Mucosa of descending colon (tissue), 3 donors: ENCODE measurements around the gene C7orf25. TPM values are rescaled to one million over a fixed set of nuclear protein-coding genes. Genes with fewer than 3 reads are reported as not detected.

Experiments
- ATAC-seq: fragments of 200-7000 bp; cut with Tn5 transposase; one replicate; pipeline ENCODE4 v1.9.1; 2020; ENCODE audit warnings: mild to moderate bottlenecking, moderate library complexity
- DNase-seq, 3 donors: peaks; one replicate each; pipeline ENCODE4 v3.0.0-alpha.2; 2020
- H3K36me3 ChIP-seq: fragments of 200-600 bp; one replicate; pipeline ENCODE4 v1.8.0; 2021; ENCODE audit warnings: low read depth, mild to moderate bottlenecking
- H3K4me1 ChIP-seq: fragments of 200-600 bp; one replicate; pipeline ENCODE4 v1.8.0; 2021; ENCODE audit warnings: low read depth, mild to moderate bottlenecking
- H3K4me3 ChIP-seq: fragments of 200-600 bp; one replicate; pipeline ENCODE4 v1.8.0; 2021; ENCODE audit warnings: mild to moderate bottlenecking
- H3K9me3 ChIP-seq: fragments of 200-600 bp; one replicate; pipeline ENCODE4 v1.8.0; 2021; ENCODE audit warnings: mild to moderate bottlenecking
- intact Hi-C, 2 donors: fragments of 100-400 bp; cut with DNase I in 1 of 2; cut with micrococcal nuclease in 1 of 2; formaldehyde crosslinking; loops; one replicate each; pipeline versions ENCODE4 v1.11.0 to v1.11.1; 2022; cut with DNase I, micrococcal nuclease
- total RNA-seq, 3 donors: library from RNA; stranded (reverse); fragmentation: NEBNext Ultra II Directional in 2 of 3; extraction: Animal tissue kit (Norgen Biotek cat#: 25700) in 2 of 3; gene quantifications; one replicate each; pipeline versions ENCODE4 v1.2.1 to v1.2.4, GENCODE V29; 2021 to 2023
- TF ChIP-seq, protein P1 (sequence below): fragments of 200-600 bp; IDR thresholded peaks from one replicate; pipeline ENCODE4 v1.8.0; 2022; ENCODE audit warnings: antibody characterized with exemption, mild to moderate bottlenecking
- donor health status: DM: no; HTN: no; CAD: no; lungs with moderate emphysema.
- donor health status: DM: no; HTN: no; CAD: no.
- donor health status: DM: no; HTN: yes; CAD: no.

C7orf25 gene
- total RNA-seq, 3 donors from 2014 or later: 3.4 to 5.4 (median 4.3) TPM

GRCh38 chr7:42915356-42915755, 3.5 kb upstream of the C7orf25 start:
- H3K4me1 ChIP-seq: no peaks in the 10 kb centered on the region
- no peaks in the 10 kb centered on the region for H3K9me3 ChIP-seq
- DNase-seq (no peak), ATAC-seq (no peak)
- H3K36me3 ChIP-seq: no peaks in the 10 kb centered on the region
- intact Hi-C loops: no loop called here
- no peak overlapping the region for H3K4me3 ChIP-seq
- TF ChIP-seq, protein P1, sequence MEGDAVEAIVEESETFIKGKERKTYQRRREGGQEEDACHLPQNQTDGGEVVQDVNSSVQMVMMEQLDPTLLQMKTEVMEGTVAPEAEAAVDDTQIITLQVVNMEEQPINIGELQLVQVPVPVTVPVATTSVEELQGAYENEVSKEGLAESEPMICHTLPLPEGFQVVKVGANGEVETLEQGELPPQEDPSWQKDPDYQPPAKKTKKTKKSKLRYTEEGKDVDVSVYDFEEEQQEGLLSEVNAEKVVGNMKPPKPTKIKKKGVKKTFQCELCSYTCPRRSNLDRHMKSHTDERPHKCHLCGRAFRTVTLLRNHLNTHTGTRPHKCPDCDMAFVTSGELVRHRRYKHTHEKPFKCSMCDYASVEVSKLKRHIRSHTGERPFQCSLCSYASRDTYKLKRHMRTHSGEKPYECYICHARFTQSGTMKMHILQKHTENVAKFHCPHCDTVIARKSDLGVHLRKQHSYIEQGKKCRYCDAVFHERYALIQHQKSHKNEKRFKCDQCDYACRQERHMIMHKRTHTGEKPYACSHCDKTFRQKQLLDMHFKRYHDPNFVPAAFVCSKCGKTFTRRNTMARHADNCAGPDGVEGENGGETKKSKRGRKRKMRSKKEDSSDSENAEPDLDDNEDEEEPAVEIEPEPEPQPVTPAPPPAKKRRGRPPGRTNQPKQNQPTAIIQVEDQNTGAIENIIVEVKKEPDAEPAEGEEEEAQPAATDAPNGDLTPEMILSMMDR: no peak

- TF ChIP-seq, protein P1: no peak
- Histone ChIP-seq H3K9me3 (no peaks in the 10 kb centered on the region), H3K4me3 (no peak overlapping the region), H3K4me1 (no peaks in the 10 kb centered on the region), H3K36me3 (no peaks in the 10 kb centered on the region)
- ATAC-seq (no peak), DNase-seq (no peak)
- intact Hi-C loops: no loop called here
These were observed 2.7 kb upstream of the C7orf25 start for GRCh38 chr7:42914421-42915045.

- DNase-seq (no peak), ATAC-seq (no peak)
- H3K9me3 ChIP-seq: no peaks in the 10 kb centered on the region
- H3K36me3 ChIP-seq: no peaks in the 10 kb centered on the region
- no peak overlapping the region for H3K4me3 ChIP-seq
- TF ChIP-seq, protein P1: no peak
- H3K4me1 ChIP-seq: no peaks in the 10 kb centered on the region
- intact Hi-C loops: no loop called here
These were observed 2.1 kb upstream of the C7orf25 start for GRCh38 chr7:42914009-42914408.

DNA sequence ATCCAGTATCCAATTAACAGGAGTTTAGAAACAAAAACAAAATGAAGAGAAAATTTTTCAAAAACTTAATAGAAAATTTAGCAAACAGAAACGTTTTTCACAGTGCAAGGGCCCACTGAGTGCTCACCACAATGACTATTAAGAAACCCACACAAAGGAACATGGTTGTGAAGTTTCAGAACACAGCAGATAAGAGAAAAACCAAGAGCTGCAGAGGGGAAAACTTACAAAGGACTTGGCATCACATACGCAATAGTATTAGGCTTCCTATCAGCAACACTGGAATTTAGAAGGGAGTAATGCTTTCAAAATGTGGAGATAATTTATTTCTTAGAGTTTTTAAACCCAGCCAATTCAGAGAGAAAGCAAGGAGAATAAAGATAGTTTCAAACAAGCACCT, 1.7 kb upstream of the C7orf25 start:
- intact Hi-C loops: no loop called here
- TF ChIP-seq, protein P1: no peak
- Histone ChIP-seq H3K9me3 (no peaks in the 10 kb centered on the region), H3K4me1 (peaks cover 4% of the 10 kb centered on the region), H3K36me3 (no peaks in the 10 kb centered on the region), H3K4me3 (no peak overlapping the region)
- DNase-seq: no peak
- no peak for ATAC-seq

- DNase-seq: no peak
- Histone ChIP-seq H3K36me3 (no peaks in the 10 kb centered on the region), H3K4me1 (peaks cover 24% of the 10 kb centered on the region), H3K9me3 (no peaks in the 10 kb centered on the region), H3K4me3 (no peak overlapping the region)
- intact Hi-C loops: no loop called here
- ATAC-seq: no peak
- TF ChIP-seq, protein P1: no peak
These were observed 1.6 kb downstream of the C7orf25 start for GRCh38 chr7:42910306-42910705.

DNA sequence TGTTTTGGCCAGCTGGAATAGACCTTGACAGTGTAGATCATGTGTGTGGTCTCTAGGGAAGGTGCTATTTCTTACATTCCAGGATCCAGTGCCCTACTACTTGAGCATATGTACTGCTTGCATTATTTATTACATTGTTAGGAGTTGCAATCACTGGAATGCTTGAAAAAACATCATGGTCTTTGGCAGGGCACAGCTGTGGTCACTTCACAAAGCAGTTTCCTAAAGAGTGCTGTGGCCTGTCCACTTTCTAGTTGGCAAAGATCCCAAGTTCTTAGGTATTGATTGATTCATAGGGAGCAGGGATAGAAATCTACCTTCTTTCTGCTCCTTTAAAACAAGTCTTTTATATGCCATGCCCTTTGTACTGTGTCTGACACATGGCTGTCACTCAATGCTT, 4.6 kb downstream of the C7orf25 start:
- TF ChIP-seq, protein P1: no peak
- intact Hi-C loops: no loop called here
- no peak overlapping the region for H3K4me3 ChIP-seq
- peaks cover 24% of the 10 kb centered on the region for H3K4me1 ChIP-seq
- no peak for ATAC-seq
- no peaks in the 10 kb centered on the region for H3K36me3 ChIP-seq
- H3K9me3 ChIP-seq: no peaks in the 10 kb centered on the region
- DNase-seq: no peak
